K562 (cell line): ENCODE measurements around the gene KRT36. TPM values are rescaled to one million over a fixed set of nuclear protein-coding genes. Genes with fewer than 3 reads are reported as not detected.

Experiments used
- ATAC-seq: fragments of 200-7000 bp; cut with Tn5 transposase; 3 replicates; pipeline ENCODE4 v1.9.1; 2020; ENCODE audit warnings: moderate library complexity
- BruUV-seq: library from RNA; stranded (reverse); fragments of 400-500 nt; replicated peaks from 2 replicates; lab custom pipeline; 2021; lab: Mats Ljungman, UMichigan
- CTCF ChIA-PET: fragments of 300-600 bp; formaldehyde crosslinking; extraction: SDS; loops from one replicate; lab custom pipeline; 2021; ENCODE audit warnings: low intra/inter-chr PET ratio; lab: Yijun Ruan, JAX
- POLR2A ChIA-PET: fragments of 300-600, 350-650 bp; sonication (Branson Sonifier 250); formaldehyde crosslinking; extraction: SDS; loops from one replicate; lab custom pipeline; 2021; ENCODE audit warnings: antibody characterized with exemption, inconsistent platforms; lab: Yijun Ruan, JAX
- DNase-seq, 4 experiments: peaks; one replicate each; pipeline versions ENCODE4 v3.0.0 to v3.0.0-alpha.2; 2011 to 2018; ENCODE audit warnings: low spot score in 3 of 4, mixed read lengths in 3 of 4; ENCODE audit errors: extremely low read depth in 1 of 4
- FAIRE-seq: peaks from 2 replicates; lab custom pipeline; 2011; peaks lifted over from hg19 to GRCh38; lab: Jason Lieb, UNC
- H2AFZ ChIP-seq: 2 replicates; pipeline ENCODE4 v1.6.0; 2011; ENCODE audit warnings: low read depth, low read length, control low read depth, inconsistent platforms
- H3K27ac ChIP-seq: fragments of 200-600 bp; 3 replicates; pipeline ENCODE4 v1.8.0; 2011; ENCODE audit warnings: low read depth, mild to moderate bottlenecking, control low read depth, inconsistent platforms, low read length, moderate library complexity, mixed read lengths; ENCODE audit errors: extremely low read depth
- H3K27me3 ChIP-seq, 2 experiments: fragments of 300-600 bp in 1 of 2; 2 replicates in 1 of 2; 3 replicates in 1 of 2; pipeline versions ENCODE4 v1.6.0 to v1.8.0; 2011; ENCODE audit warnings: inconsistent platforms in 2 of 2, low read length in 2 of 2, mild to moderate bottlenecking in 1 of 2, mixed read lengths in 1 of 2, moderate library complexity in 1 of 2; ENCODE audit not compliant: control insufficient read depth in 2 of 2, insufficient read depth in 2 of 2
- H3K36me3 ChIP-seq: fragments of 300-600 bp; 3 replicates; pipeline ENCODE4 v1.8.0; 2011; ENCODE audit warnings: mild to moderate bottlenecking, low read length, inconsistent platforms; ENCODE audit not compliant: control insufficient read depth, insufficient read depth
- H3K4me1 ChIP-seq, 2 experiments: fragments of 200-600 bp in 1 of 2; replicated peaks in 1 of 2; 2 replicates in 1 of 2; 3 replicates in 1 of 2; pipeline versions ENCODE4 v1.5.1 to v1.8.0; 2011; ENCODE audit warnings: inconsistent platforms in 2 of 2, low read length in 2 of 2, mild to moderate bottlenecking in 1 of 2, mixed read lengths in 1 of 2, moderate library complexity in 1 of 2; ENCODE audit not compliant: control insufficient read depth in 2 of 2, insufficient read depth in 2 of 2
- H3K4me2 ChIP-seq: 2 replicates; pipeline ENCODE4 v1.6.1; 2011; ENCODE audit warnings: low read length, control low read depth, inconsistent platforms, mixed read lengths; ENCODE audit not compliant: insufficient read depth
- H3K4me3 ChIP-seq: fragments of 200-600 bp; sonication (generic), shearing (Covaris generic); 2 replicates; pipeline ENCODE4 v1.5.1; 2016; ENCODE audit warnings: control low read depth, inconsistent platforms
- H3K79me2 ChIP-seq: fragments of 200-600 bp; 3 replicates; pipeline ENCODE4 v1.8.0; 2011; ENCODE audit warnings: low read length, inconsistent platforms; ENCODE audit not compliant: control insufficient read depth, insufficient read depth
- H3K9ac ChIP-seq, 2 experiments: 2 replicates each; pipeline versions ENCODE4 v1.6.0 to v1.6.1; 2011; ENCODE audit warnings: low read depth in 2 of 2, low read length in 2 of 2, control low read depth in 1 of 2, inconsistent platforms in 1 of 2, mild to moderate bottlenecking in 1 of 2, mixed read lengths in 1 of 2; ENCODE audit not compliant: insufficient read depth in 1 of 2
- H3K9me1 ChIP-seq: one replicate; pipeline ENCODE4 v1.6.0; 2011; ENCODE audit warnings: inconsistent platforms, mild to moderate bottlenecking, low read length, moderate library complexity; ENCODE audit not compliant: control insufficient read depth, insufficient read depth
- H3K9me3 ChIP-seq: replicated peaks from 2 replicates; pipeline ENCODE4 v1.5.1; 2011; ENCODE audit warnings: low read depth, low read length, inconsistent platforms; ENCODE audit not compliant: control insufficient read depth, insufficient read depth
- H4K20me1 ChIP-seq: replicated peaks from 2 replicates; pipeline ENCODE4 v1.6.1; 2011; ENCODE audit warnings: low read length, inconsistent platforms, mixed read lengths; ENCODE audit not compliant: control insufficient read depth, insufficient read depth
- HNRNPLL ChIP-seq: fragments of 200-400 bp; formaldehyde crosslinking; IDR thresholded peaks from 2 replicates; pipeline ENCODE4 v1.6.1; 2017; ENCODE audit warnings: low read length, low read depth, mild to moderate bottlenecking; ENCODE audit not compliant: poor library complexity, severe bottlenecking
- NFIX ChIP-seq: fragments of 250-450 bp; sonication (Bioruptor Pico); IDR thresholded peaks from 2 replicates; pipeline ENCODE4 v1.4.0; 2020; ENCODE audit warnings: low read depth, mild to moderate bottlenecking, moderate library complexity
- PURB ChIP-seq: sonication (generic); formaldehyde crosslinking; IDR thresholded peaks from 2 replicates; pipeline ENCODE4 v1.9.0; 2021; ENCODE audit warnings: low read depth, mild to moderate bottlenecking, missing genetic modification reagents
- RFX7 ChIP-seq: fragments of 250-450 bp; sonication (Bioruptor Pico); IDR thresholded peaks from 2 replicates; pipeline ENCODE4 v1.5.1; 2021; ENCODE audit warnings: mild to moderate bottlenecking
- ZFX ChIP-seq: sonication (generic); formaldehyde crosslinking; IDR thresholded peaks from 2 replicates; pipeline ENCODE4 v1.8.0; 2022; ENCODE audit warnings: mild to moderate bottlenecking, missing genetic modification reagents, moderate library complexity
- ZNF395 ChIP-seq: fragments of 200-800 bp; sonication (Bioruptor generic); IDR thresholded peaks from 2 replicates; pipeline ENCODE4 v1.6.1; 2017; ENCODE audit warnings: missing genetic modification characterization, missing compliant biosample characterization
- WGBS: fragments of 100-300 bp; shearing (Covaris generic); methylation state at CpG from one replicate; pipeline ENCODE4 v1.1.6; 2016; ENCODE audit warnings: low coverage, mixed read lengths; ENCODE audit not compliant: insufficient coverage; ENCODE audit errors: missing lambda C conversion rate; 5-methylcytosine and 5-hydroxymethylcytosine counted together
- in situ Hi-C: fragments of 300-500 bp; cut with MboI; formaldehyde crosslinking; loops from 4 replicates; pipeline ENCODE4 v1.15.0; 2018; ENCODE audit warnings: inconsistent platforms, mixed read lengths
- intact Hi-C: fragments of 100-400 bp; cut with micrococcal nuclease; formaldehyde crosslinking; loops from 2 replicates; pipeline ENCODE4 v1.14.2; 2022
- polyA plus RNA-seq, 8 experiments: library from polyadenylated mRNA; depleted of rRNA in 4 of 8; stranded (reverse) in 5 of 8; unstranded in 3 of 8; fragments of >200 nt; fragmentation: Nextera tagmentation in 2 of 8; fragmentation: Illumina TruSeq in 1 of 8; extraction: Ambion mirVana in 2 of 8; extraction: Trizol in 1 of 8; gene quantifications; 2 replicates each; pipeline versions ENCODE4 v1.2.1 to v1.2.3, GENCODE V29; 2011 to 2014; ENCODE audit warnings: inconsistent platforms in 1 of 8, missing spikeins in 1 of 8
- total RNA-seq, 7 experiments: library from RNA; depleted of rRNA in 6 of 7; stranded (reverse); fragments of >200 nt in 6 of 7; fragmentation: Illumina TruSeq in 2 of 7; extraction: Trizol in 2 of 7; gene quantifications; 2 replicates each; pipeline versions ENCODE4 v1.2.1 to v1.2.3, GENCODE V29; 2011 to 2021; ENCODE audit warnings: low replicate concordance in 1 of 7

KRT36 gene
- total and polyA plus RNA-seq, 9 of the 15 experiments (the other 6 are each of a cell fraction or from before 2014, with no cell fraction given) = 0.04 TPM; not detected in 8

DNA sequence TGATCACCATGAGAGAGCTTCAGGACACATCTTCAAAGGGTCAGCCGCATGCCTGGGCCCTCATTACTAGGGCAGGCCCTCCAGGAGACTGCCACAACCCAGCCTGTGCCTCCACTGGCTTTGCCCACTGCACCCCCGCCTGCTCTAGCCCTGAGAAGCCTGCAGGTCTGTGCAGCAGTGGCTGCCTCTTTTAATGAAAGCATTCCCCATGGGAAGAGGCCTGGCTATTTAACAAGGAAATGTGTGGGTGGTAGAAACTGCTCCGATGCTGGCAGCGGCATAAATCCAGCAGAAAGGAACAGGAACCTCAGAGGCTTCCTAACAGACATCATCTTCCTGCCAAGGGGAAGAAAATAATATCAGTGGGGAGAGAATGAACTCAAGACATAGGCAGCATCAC, 22.1 kb downstream of the KRT36 start:
- Histone ChIP-seq H3K4me3 (no peak overlapping the region), H3K79me2 (no peaks in the 10 kb centered on the region), H3K4me1 (0 out of 5 replicates have a peak, but pooled peaks cover 0 to 2% of the 10 kb centered on the region in 2 experiments), H3K4me2 (no peak overlapping the region), H3K9me1 (no peaks in the 10 kb centered on the region), H4K20me1 (no peaks in the 10 kb centered on the region), H3K27me3 (peaks cover 31 to 55% of the 10 kb centered on the region in 2 experiments), H3K27ac (no peak overlapping the region), H2AFZ (no peak overlapping the region), H3K9ac (no peak overlapping the region), H3K36me3 (no peaks in the 10 kb centered on the region), H3K9me3 (no peaks in the 10 kb centered on the region)
- WGBS = 0% methylated on average over 4 of the region's 4 CpGs
- in situ Hi-C loops = no loop called here
- no peak for DNase-seq
- intact Hi-C loops = no loop called here
- BruUV-seq = no TSS peak
- no peak for FAIRE-seq
- ChIA-PET CTCF (no interaction called here), POLR2A (no interaction called here)
- no peak for ATAC-seq
- no peak for TF ChIP-seq NFIX (CRISPR knock-in tag)
- no peak for TF ChIP-seq HNRNPLL
- TF ChIP-seq ZNF395 (CRISPR knock-in tag) = no peak
- TF ChIP-seq RFX7 = no peak
- no peak for TF ChIP-seq ZFX (CRISPR knock-in tag)
- TF ChIP-seq PURB = no peak
